Astrocyte (in vitro differentiated cells and primary cell): Measurements from ENCODE around the gene RNLS. TPM values are rescaled to one million over a fixed set of nuclear protein-coding genes. Genes with fewer than 3 reads are reported as not detected.
A peak's percentile ranks its signal among the peaks of the same experiment; 100 is the strongest.

Source experiments
- DNase-seq: peaks from one replicate; pipeline ENCODE4 v3.0.0-alpha.2; 2010; ENCODE audit warnings: low read depth
- FAIRE-seq: peaks from 2 replicates; lab custom pipeline; 2011; peaks lifted over from hg19 to GRCh38; lab: Jason Lieb, UNC
- H2AFZ ChIP-seq: 2 replicates; pipeline ENCODE4 v1.6.0; 2012; ENCODE audit warnings: low read depth, low read length, inconsistent platforms
- H3K27ac ChIP-seq: 2 replicates; pipeline ENCODE4 v1.5.1; 2011; ENCODE audit warnings: low read depth, low read length, inconsistent platforms
- H3K27me3 ChIP-seq: 2 replicates; pipeline ENCODE4 v1.6.0; 2011; ENCODE audit warnings: low read length, inconsistent platforms; ENCODE audit not compliant: insufficient read depth
- H3K36me3 ChIP-seq: 2 replicates; pipeline ENCODE4 v1.5.1; 2011; ENCODE audit warnings: low read length, inconsistent platforms; ENCODE audit not compliant: insufficient read depth
- H3K4me1 ChIP-seq: 2 replicates; pipeline ENCODE4 v1.5.1; 2011; ENCODE audit warnings: low read length, inconsistent platforms; ENCODE audit not compliant: insufficient read depth
- H3K4me2 ChIP-seq: 2 replicates; pipeline ENCODE4 v1.6.0; 2012; ENCODE audit warnings: low read length, inconsistent platforms
- H3K4me3 ChIP-seq: 2 replicates; pipeline ENCODE4 v1.5.1; 2011; ENCODE audit warnings: low read depth, mild to moderate bottlenecking, low read length, inconsistent platforms; ENCODE audit not compliant: insufficient read depth
- H3K79me2 ChIP-seq: 2 replicates; pipeline ENCODE4 v1.6.0; 2012; ENCODE audit warnings: mild to moderate bottlenecking, low read length, inconsistent platforms; ENCODE audit not compliant: insufficient read depth
- H3K9ac ChIP-seq: 2 replicates; pipeline ENCODE4 v1.6.0; 2012; ENCODE audit warnings: mild to moderate bottlenecking, low read length, inconsistent platforms
- H3K9me3 ChIP-seq: 2 replicates; pipeline ENCODE4 v1.5.1; 2012; ENCODE audit warnings: low read depth, mild to moderate bottlenecking, low read length, inconsistent platforms; ENCODE audit not compliant: insufficient read depth
- H4K20me1 ChIP-seq: 2 replicates; pipeline ENCODE4 v1.6.0; 2012; ENCODE audit warnings: low read length, inconsistent platforms; ENCODE audit not compliant: insufficient read depth
- H3K27ac Mint-ChIP-seq: one replicate; pipeline ENCODE4 v1.8.0; 2021; ENCODE audit warnings: mild to moderate bottlenecking, mixed read lengths; ENCODE audit not compliant: unreplicated experiment
- H3K27me3 Mint-ChIP-seq: one replicate; pipeline ENCODE4 v1.8.0; 2021; ENCODE audit warnings: low read depth, mixed read lengths; ENCODE audit not compliant: unreplicated experiment
- H3K36me3 Mint-ChIP-seq: one replicate; pipeline ENCODE4 v1.8.0; 2021; ENCODE audit warnings: low read depth, mixed read lengths; ENCODE audit not compliant: unreplicated experiment
- H3K4me1 Mint-ChIP-seq: one replicate; pipeline ENCODE4 v1.8.0; 2021; ENCODE audit warnings: low read depth, mixed read lengths; ENCODE audit not compliant: unreplicated experiment
- H3K4me3 Mint-ChIP-seq: one replicate; pipeline ENCODE4 v1.8.0; 2021; ENCODE audit warnings: mild to moderate bottlenecking, moderate library complexity, mixed read lengths; ENCODE audit not compliant: unreplicated experiment
- H3K9me3 Mint-ChIP-seq: one replicate; pipeline ENCODE4 v1.8.0; 2021; ENCODE audit warnings: mild to moderate bottlenecking, mixed read lengths; ENCODE audit not compliant: unreplicated experiment
- CTCF ChIP-seq: IDR thresholded peaks from 2 replicates; pipeline ENCODE4 v1.5.1; 2011; ENCODE audit warnings: low read depth, mild to moderate bottlenecking, inconsistent platforms, low read length, moderate library complexity; ENCODE audit not compliant: insufficient read depth
- EZH2 ChIP-seq: IDR thresholded peaks from 2 replicates; pipeline ENCODE4 v1.6.1; 2012; ENCODE audit warnings: mild to moderate bottlenecking, low read length, inconsistent platforms; ENCODE audit not compliant: insufficient read depth
- total RNA-seq: library from RNA; stranded (reverse); gene quantifications from 2 replicates; pipeline ENCODE4 v1.2.1, GENCODE V29; 2021

The RNLS gene
- total RNA-seq, 1 donor from 2014 or later = 6.9 TPM

- H3K4me1 Mint-ChIP-seq = peaks cover 59% of the 10 kb centered on the region
- Histone ChIP-seq H3K4me3 (no peak overlapping the region), H3K36me3 (no peaks in the 10 kb centered on the region), H3K9ac (no peak overlapping the region), H3K79me2 (no peaks in the 10 kb centered on the region), H3K4me2 (no peak overlapping the region), H3K4me1 (no peaks in the 10 kb centered on the region), H3K27ac (no peak overlapping the region), H3K27me3 (no peaks in the 10 kb centered on the region), H4K20me1 (no peaks in the 10 kb centered on the region), H2AFZ (no peak overlapping the region), H3K9me3 (no peaks in the 10 kb centered on the region)
- no peaks in the 10 kb centered on the region for H3K27me3 Mint-ChIP-seq
- H3K27ac Mint-ChIP-seq = peak overlapping the region; percentile 82
- no peak overlapping the region for H3K4me3 Mint-ChIP-seq
- DNase-seq = no peak
- H3K9me3 Mint-ChIP-seq = no peaks in the 10 kb centered on the region
- TF ChIP-seq CTCF = no peak
- TF ChIP-seq EZH2 = no peak
- FAIRE-seq = no peak
- no peaks in the 10 kb centered on the region for H3K36me3 Mint-ChIP-seq
These were observed 41.9 kb downstream of the RNLS start for GRCh38 chr10:88541116-88541626.

- Histone ChIP-seq H3K9me3 (no peaks in the 10 kb centered on the region), H3K9ac (no peak overlapping the region), H3K36me3 (no peaks in the 10 kb centered on the region), H3K4me2 (no peak overlapping the region), H3K79me2 (no peaks in the 10 kb centered on the region), H4K20me1 (no peaks in the 10 kb centered on the region), H3K4me1 (no peaks in the 10 kb centered on the region), H3K27ac (no peak overlapping the region), H3K27me3 (no peaks in the 10 kb centered on the region), H3K4me3 (no peak overlapping the region), H2AFZ (no peak overlapping the region)
- no peak overlapping the region for H3K27ac Mint-ChIP-seq
- peaks cover 1% of the 10 kb centered on the region for H3K9me3 Mint-ChIP-seq
- H3K27me3 Mint-ChIP-seq = no peaks in the 10 kb centered on the region
- DNase-seq (peak; percentile 71), FAIRE-seq (no peak)
- peaks cover 59% of the 10 kb centered on the region for H3K4me1 Mint-ChIP-seq
- no peak overlapping the region for H3K4me3 Mint-ChIP-seq
- no peak for TF ChIP-seq CTCF
- TF ChIP-seq EZH2 = no peak
- H3K36me3 Mint-ChIP-seq = no peaks in the 10 kb centered on the region
These were observed 42.8 kb downstream of the RNLS start for GRCh38 chr10:88540351-88540750.

DNA sequence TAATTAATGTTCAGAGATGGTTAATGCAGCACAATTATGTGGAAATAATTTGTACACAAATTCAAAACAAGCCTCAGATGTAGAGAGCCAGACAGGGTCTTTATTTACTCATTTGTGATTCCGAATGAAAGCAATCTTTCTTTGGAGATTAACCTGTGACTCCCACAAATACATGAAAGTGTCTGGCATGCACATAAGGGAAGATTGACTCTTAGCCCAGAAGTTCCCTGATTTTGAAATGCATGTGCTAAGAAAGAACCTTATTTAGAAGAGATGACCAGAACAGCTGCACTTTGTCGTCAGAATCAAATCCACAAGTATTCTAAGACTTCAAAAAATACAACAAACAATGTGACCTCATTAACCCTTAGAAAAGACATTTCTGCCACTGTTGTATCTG is 45.1 kb downstream of the RNLS start:
- Histone ChIP-seq H3K4me2 (no peak overlapping the region), H3K36me3 (no peaks in the 10 kb centered on the region), H3K4me3 (no peak overlapping the region), H3K27me3 (no peaks in the 10 kb centered on the region), H3K27ac (no peak overlapping the region), H2AFZ (no peak overlapping the region), H3K9ac (no peak overlapping the region), H3K79me2 (no peaks in the 10 kb centered on the region), H3K4me1 (no peaks in the 10 kb centered on the region), H4K20me1 (no peaks in the 10 kb centered on the region), H3K9me3 (no peaks in the 10 kb centered on the region)
- FAIRE-seq (peak; percentile 67), DNase-seq (peak; percentile 93)
- Mint-ChIP-seq H3K27me3 (no peaks in the 10 kb centered on the region), H3K27ac (peak overlapping the region; percentile 91), H3K4me3 (no peak overlapping the region), H3K4me1 (peaks cover 48% of the 10 kb centered on the region), H3K9me3 (peaks cover 4% of the 10 kb centered on the region), H3K36me3 (no peaks in the 10 kb centered on the region)
- no peak for TF ChIP-seq EZH2
- no peak for TF ChIP-seq CTCF
